Adipocyte (in vitro differentiated cells): ENCODE results near the gene MFSD12.
"Not testable (repeated sequence)": the region's sequence is repeated elsewhere in the genome, so short reads cannot be mapped to it uniquely, and the experiment has no call there.

Source experiments
- DNase-seq: peaks from one replicate; pipeline ENCODE4 v3.0.0-alpha.2; 2015; ENCODE audit warnings: low read depth
- H3K27me3 ChIP-seq: replicated peaks from 2 replicates; pipeline ENCODE4 v1.7.0; 2013; ENCODE audit warnings: mild to moderate bottlenecking, low read length, moderate library complexity; ENCODE audit not compliant: control insufficient read depth, insufficient read depth
- H3K36me3 ChIP-seq: 2 replicates; pipeline ENCODE4 v1.7.0; 2013; ENCODE audit warnings: low read length, mild to moderate bottlenecking, moderate library complexity; ENCODE audit not compliant: control insufficient read depth, insufficient read depth, severe bottlenecking
- H3K4me1 ChIP-seq: 2 replicates; pipeline ENCODE4 v1.7.0; 2013; ENCODE audit warnings: mild to moderate bottlenecking, low read length, moderate library complexity; ENCODE audit not compliant: control insufficient read depth, insufficient read depth
- H3K4me3 ChIP-seq: 2 replicates; pipeline ENCODE4 v1.7.0; 2013; ENCODE audit warnings: mild to moderate bottlenecking, low read length, moderate library complexity
- H3K9ac ChIP-seq: 2 replicates; pipeline ENCODE4 v1.7.0; 2013; ENCODE audit warnings: mild to moderate bottlenecking, low read length, moderate library complexity
- H3K9me3 ChIP-seq: 2 replicates; pipeline ENCODE4 v1.7.0; 2013; ENCODE audit warnings: mild to moderate bottlenecking, low read length, moderate library complexity; ENCODE audit not compliant: control insufficient read depth

Gene MFSD12

GRCh38 chr19:3533563-3534216 is 23.7 kb downstream of the MFSD12 start:
- H3K27me3 ChIP-seq = no peaks in the 10 kb centered on the region
- no peak overlapping the region for H3K4me3 ChIP-seq
- no peaks in the 10 kb centered on the region for H3K9me3 ChIP-seq
- no peak for DNase-seq
- H3K4me1 ChIP-seq = peaks cover 11% of the 10 kb centered on the region
- H3K36me3 ChIP-seq = peaks cover 51% of the 10 kb centered on the region
- H3K9ac ChIP-seq = no peak overlapping the region

GRCh38 chr19:3533033-3533432 is 24.4 kb downstream of the MFSD12 start:
- Histone ChIP-seq H3K4me1 (peaks cover 11% of the 10 kb centered on the region), H3K27me3 (no peaks in the 10 kb centered on the region), H3K4me3 (no peak overlapping the region), H3K36me3 (peaks cover 56% of the 10 kb centered on the region), H3K9me3 (no peaks in the 10 kb centered on the region), H3K9ac (no peak overlapping the region)
- no peak for DNase-seq

- Histone ChIP-seq H3K4me3 (no peak overlapping the region), H3K4me1 (peaks cover 11% of the 10 kb centered on the region), H3K9ac (no peak overlapping the region), H3K9me3 (no peaks in the 10 kb centered on the region), H3K36me3 (peaks cover 61% of the 10 kb centered on the region), H3K27me3 (no peaks in the 10 kb centered on the region)
- DNase-seq = no peak
These were observed 25.1 kb downstream of the MFSD12 start for GRCh38 chr19:3532154-3532786.

GRCh38 chr19:3531716-3532115 is 25.7 kb downstream of the MFSD12 start:
- peaks cover 7% of the 10 kb centered on the region for H3K4me1 ChIP-seq
- no peak overlapping the region for H3K4me3 ChIP-seq
- H3K9me3 ChIP-seq = no peaks in the 10 kb centered on the region
- peaks cover 65% of the 10 kb centered on the region for H3K36me3 ChIP-seq
- DNase-seq = no peak
- no peak overlapping the region for H3K9ac ChIP-seq
- H3K27me3 ChIP-seq = no peaks in the 10 kb centered on the region

- Histone ChIP-seq H3K27me3 (no peaks in the 10 kb centered on the region), H3K4me1 (no peaks in the 10 kb centered on the region), H3K9ac (no peak overlapping the region), H3K9me3 (no peaks in the 10 kb centered on the region), H3K36me3 (peaks cover 64% of the 10 kb centered on the region), H3K4me3 (no peak overlapping the region)
- no peak for DNase-seq
These were observed 27.0 kb downstream of the MFSD12 start for GRCh38 chr19:3530389-3530788.

GRCh38 chr19:3529299-3529698 is 28.1 kb downstream of the MFSD12 start:
- H3K9ac ChIP-seq, H3K4me3 ChIP-seq, H3K4me1 ChIP-seq, H3K27me3 ChIP-seq, H3K9me3 ChIP-seq, DNase-seq: not testable (repeated sequence)
- H3K36me3 ChIP-seq = peaks cover 61% of the 10 kb centered on the region

- Histone ChIP-seq H3K9ac (no peak overlapping the region), H3K36me3 (peaks cover 63% of the 10 kb centered on the region), H3K4me3 (no peak overlapping the region), H3K27me3 (no peaks in the 10 kb centered on the region), H3K9me3 (no peaks in the 10 kb centered on the region), H3K4me1 (no peaks in the 10 kb centered on the region)
- no peak for DNase-seq
These were observed 28.7 kb downstream of the MFSD12 start for GRCh38 chr19:3528539-3529211.

- no peak overlapping the region for H3K4me3 ChIP-seq
- H3K4me1 ChIP-seq = no peaks in the 10 kb centered on the region
- no peak overlapping the region for H3K9ac ChIP-seq
- no peaks in the 10 kb centered on the region for H3K27me3 ChIP-seq
- no peak for DNase-seq
- no peaks in the 10 kb centered on the region for H3K9me3 ChIP-seq
- H3K36me3 ChIP-seq = peaks cover 61% of the 10 kb centered on the region
These were observed 29.3 kb downstream of the MFSD12 start for GRCh38 chr19:3528080-3528479.

- no peak for DNase-seq
- no peaks in the 10 kb centered on the region for H3K4me1 ChIP-seq
- peaks cover 54% of the 10 kb centered on the region for H3K36me3 ChIP-seq
- H3K27me3 ChIP-seq = no peaks in the 10 kb centered on the region
- no peak overlapping the region for H3K4me3 ChIP-seq
- no peak overlapping the region for H3K9ac ChIP-seq
- no peaks in the 10 kb centered on the region for H3K9me3 ChIP-seq
These were observed 30.0 kb downstream of the MFSD12 start for GRCh38 chr19:3527238-3527910.

GRCh38 chr19:3526507-3527237 is 30.7 kb downstream of the MFSD12 start:
- peaks cover 47% of the 10 kb centered on the region for H3K36me3 ChIP-seq
- DNase-seq = no peak
- H3K4me1 ChIP-seq = no peaks in the 10 kb centered on the region

More at GRCh38 chr19:3526507-3527237, 30.7 kb downstream of the MFSD12 start:
- no peak overlapping the region for H3K4me3 ChIP-seq
- H3K9me3 ChIP-seq = no peaks in the 10 kb centered on the region
- no peak overlapping the region for H3K9ac ChIP-seq
- H3K27me3 ChIP-seq = no peaks in the 10 kb centered on the region
